Activated naive CD4-positive, alpha-beta T cell treated with anti-CD3 and anti-CD28 coated beads, Interleukin-2, amount 50 U/mL, for 24 hours (primary cell): ENCODE data around the gene ATRX.
"Not testable (repeated sequence)": the region's sequence is repeated elsewhere in the genome, so short reads cannot be mapped to it uniquely, and the experiment has no call there.

Experiments
- H3K27ac Mint-ChIP-seq: one replicate; pipeline ENCODE4 v1.8.0; 2021; ENCODE audit warnings: mild to moderate bottlenecking, mixed read lengths
- H3K27me3 Mint-ChIP-seq: one replicate; pipeline ENCODE4 v1.8.0; 2021; ENCODE audit warnings: mixed read lengths
- H3K36me3 Mint-ChIP-seq: one replicate; pipeline ENCODE4 v1.8.0; 2021; ENCODE audit warnings: mixed read lengths
- H3K4me1 Mint-ChIP-seq: one replicate; pipeline ENCODE4 v1.8.0; 2021; ENCODE audit warnings: mixed read lengths
- H3K4me3 Mint-ChIP-seq: one replicate; pipeline ENCODE4 v1.8.0; 2021; ENCODE audit warnings: mild to moderate bottlenecking, mixed read lengths
- H3K9me3 Mint-ChIP-seq: one replicate; pipeline ENCODE4 v1.8.0; 2021; ENCODE audit warnings: mixed read lengths

Gene ATRX

DNA sequence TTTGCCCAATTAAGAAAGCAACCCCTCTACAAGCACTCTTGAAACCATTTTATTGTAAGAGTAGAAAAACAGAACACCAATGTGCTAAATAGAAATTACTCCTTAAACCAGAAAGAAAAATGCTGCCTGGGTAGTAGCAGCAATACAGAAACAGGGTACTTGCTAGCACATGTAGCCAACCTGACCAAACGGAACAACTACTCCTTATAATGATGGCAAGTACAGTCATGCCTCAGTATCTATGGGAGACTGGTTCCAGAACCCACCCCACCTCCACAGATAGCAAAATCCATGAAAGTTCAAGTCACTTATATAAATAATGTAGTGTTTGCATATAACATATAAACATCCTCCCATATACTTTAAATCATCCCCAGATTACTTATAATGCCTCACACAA, 168.8 kb downstream of the ATRX start:
- H3K27ac Mint-ChIP-seq: no peak overlapping the region
- peaks cover 2% of the 10 kb centered on the region for H3K4me1 Mint-ChIP-seq
- no peaks in the 10 kb centered on the region for H3K9me3 Mint-ChIP-seq
- no peak overlapping the region for H3K4me3 Mint-ChIP-seq
- no peaks in the 10 kb centered on the region for H3K27me3 Mint-ChIP-seq
- peaks cover 6% of the 10 kb centered on the region for H3K36me3 Mint-ChIP-seq

DNA sequence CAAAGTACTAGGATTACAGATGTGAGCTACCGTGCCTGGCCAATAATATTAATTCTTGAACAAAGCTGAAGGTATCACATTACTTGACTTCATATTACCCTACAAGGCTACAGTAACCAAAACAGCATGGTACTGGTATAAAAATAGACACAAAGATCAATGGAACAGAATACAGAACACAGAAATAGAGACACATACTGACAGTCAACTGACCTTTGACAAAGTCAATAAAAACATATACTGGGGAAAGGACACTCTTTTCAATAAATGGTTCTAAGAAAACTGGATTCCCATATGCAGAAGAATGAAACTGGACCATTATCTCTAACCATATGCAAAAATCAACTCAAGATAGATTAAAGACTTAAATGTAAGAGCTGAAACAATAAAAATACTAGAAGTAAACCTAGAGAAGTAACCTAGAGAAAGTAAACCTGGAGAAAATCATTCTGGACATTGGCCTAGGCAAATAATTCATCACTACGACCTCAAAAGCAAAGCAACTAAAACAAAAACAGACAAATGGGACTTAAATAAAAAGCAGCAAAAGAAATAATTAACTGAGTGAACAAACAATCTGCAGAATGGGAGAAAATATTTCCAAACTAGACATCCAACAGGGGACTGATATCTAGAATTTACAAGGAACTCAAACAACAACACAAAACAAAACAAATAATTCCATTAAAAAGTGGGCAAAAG, 182.2 kb downstream of the ATRX start:
- no peaks in the 10 kb centered on the region for H3K27me3 Mint-ChIP-seq
- peak overlapping the region; percentile 27 for H3K27ac Mint-ChIP-seq
- peaks cover 19% of the 10 kb centered on the region for H3K4me1 Mint-ChIP-seq
- H3K36me3 Mint-ChIP-seq: peaks cover 27% of the 10 kb centered on the region
- H3K9me3 Mint-ChIP-seq: peaks cover 5% of the 10 kb centered on the region
- no peak overlapping the region for H3K4me3 Mint-ChIP-seq

DNA sequence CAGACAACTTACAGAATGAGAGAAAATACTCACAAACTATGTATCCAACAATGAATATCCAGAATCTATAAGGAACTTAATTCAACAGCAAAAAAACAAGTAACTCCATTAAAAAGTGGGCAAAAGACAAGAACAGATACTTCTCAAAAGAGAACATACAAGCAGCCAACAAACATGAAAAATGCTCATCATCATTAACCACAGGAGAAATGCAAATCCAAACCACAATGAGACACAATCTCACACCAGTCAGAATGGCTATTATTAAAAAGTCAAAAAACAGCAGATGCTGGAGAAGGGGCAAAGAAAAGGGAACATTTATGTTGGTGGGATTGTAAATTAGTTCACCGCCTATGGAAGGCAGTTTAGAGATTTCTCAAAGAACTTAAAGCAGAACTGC, 188.5 kb downstream of the ATRX start:
- peaks cover 12% of the 10 kb centered on the region for H3K36me3 Mint-ChIP-seq
- H3K4me3 Mint-ChIP-seq: no peak overlapping the region
- peaks cover 10% of the 10 kb centered on the region for H3K4me1 Mint-ChIP-seq
- no peaks in the 10 kb centered on the region for H3K9me3 Mint-ChIP-seq
- H3K27me3 Mint-ChIP-seq: no peaks in the 10 kb centered on the region
- no peak overlapping the region for H3K27ac Mint-ChIP-seq

DNA sequence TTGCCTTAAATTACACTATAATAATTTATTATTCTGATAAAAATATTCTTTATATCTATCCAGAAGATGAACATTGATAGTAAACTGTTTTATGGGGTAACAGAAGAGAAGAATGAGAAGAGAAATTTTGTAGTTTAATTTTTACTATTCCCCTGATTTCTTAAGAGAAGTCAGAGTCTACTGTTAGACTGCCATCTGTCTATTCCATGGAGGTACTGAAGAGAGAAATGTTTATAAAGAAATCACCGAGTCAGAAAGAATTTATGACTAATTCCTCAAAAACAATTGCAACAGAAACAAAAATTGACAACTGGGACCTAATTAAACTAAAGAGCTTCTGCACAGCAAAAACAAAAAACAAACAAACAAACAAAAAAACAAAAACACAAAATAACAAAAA, 188.9 kb downstream of the ATRX start:
- no peaks in the 10 kb centered on the region for H3K27me3 Mint-ChIP-seq
- peaks cover 10% of the 10 kb centered on the region for H3K4me1 Mint-ChIP-seq
- H3K27ac Mint-ChIP-seq: no peak overlapping the region
- H3K36me3 Mint-ChIP-seq: peaks cover 12% of the 10 kb centered on the region
- no peak overlapping the region for H3K4me3 Mint-ChIP-seq
- H3K9me3 Mint-ChIP-seq: no peaks in the 10 kb centered on the region

DNA sequence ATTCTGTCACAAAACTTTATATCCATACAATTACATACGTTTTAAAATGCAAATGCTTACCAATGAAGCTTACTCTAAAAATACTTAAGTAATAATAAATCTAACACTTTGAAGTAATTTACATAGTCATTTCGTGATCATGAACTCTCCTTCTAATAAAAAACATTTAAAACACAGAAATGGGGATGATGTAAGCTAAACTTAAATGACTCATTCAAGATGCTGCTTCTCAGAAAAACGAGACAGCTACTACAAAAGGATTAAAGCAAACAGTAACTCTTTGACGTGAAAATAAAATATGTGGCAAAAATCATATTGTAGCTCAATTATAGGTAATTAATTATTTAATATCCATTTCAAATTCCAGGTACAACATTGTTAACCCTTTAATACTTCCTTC, 190.2 kb downstream of the ATRX start:
- no peaks in the 10 kb centered on the region for H3K9me3 Mint-ChIP-seq
- no peak overlapping the region for H3K4me3 Mint-ChIP-seq
- no peaks in the 10 kb centered on the region for H3K27me3 Mint-ChIP-seq
- no peak overlapping the region for H3K27ac Mint-ChIP-seq
- H3K36me3 Mint-ChIP-seq: peaks cover 12% of the 10 kb centered on the region
- H3K4me1 Mint-ChIP-seq: peaks cover 10% of the 10 kb centered on the region

DNA sequence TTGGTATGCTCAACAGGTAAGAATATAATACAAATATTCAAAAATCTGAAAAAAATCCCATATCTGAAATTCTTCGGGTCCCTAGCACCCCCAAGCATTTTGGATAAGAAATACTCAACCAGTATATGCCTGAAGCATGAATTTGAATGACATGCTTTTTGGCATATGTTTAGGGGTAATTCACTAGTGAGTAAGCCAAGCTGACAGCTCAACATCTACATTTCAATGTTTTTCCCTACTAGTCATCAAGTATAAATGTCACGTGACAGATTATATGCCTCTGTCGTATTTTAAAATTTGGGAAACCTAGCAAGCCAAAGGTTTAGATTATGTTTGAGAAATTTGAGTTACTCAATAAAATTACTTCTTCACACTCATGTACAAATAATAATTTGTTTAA, 213.7 kb downstream of the ATRX start:
- Mint-ChIP-seq H3K9me3 (no peaks in the 10 kb centered on the region), H3K27me3 (no peaks in the 10 kb centered on the region), H3K36me3 (peaks cover 24% of the 10 kb centered on the region), H3K4me3 (no peak overlapping the region), H3K4me1 (peaks cover 8% of the 10 kb centered on the region), H3K27ac (no peak overlapping the region)

DNA sequence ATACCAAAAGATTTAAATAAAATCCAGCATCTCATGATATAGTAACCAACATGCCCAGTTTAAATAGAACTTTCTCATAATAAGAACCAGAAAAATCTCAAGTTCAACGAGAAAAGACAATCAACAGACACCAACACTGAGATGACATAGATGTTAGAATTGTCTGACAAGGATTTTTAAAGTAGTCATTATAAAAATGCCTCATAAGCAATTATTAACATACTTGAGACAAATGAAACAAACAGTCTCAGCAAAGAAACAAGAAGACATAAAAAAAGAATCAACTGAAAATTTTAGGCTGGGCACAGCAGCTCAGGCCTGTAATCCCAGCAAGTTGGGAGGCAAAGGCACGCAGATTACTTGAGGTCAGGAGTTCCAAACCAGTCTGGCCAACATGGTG, 220.7 kb downstream of the ATRX start:
- Mint-ChIP-seq H3K4me3 (no peak overlapping the region), H3K36me3 (peaks cover 27% of the 10 kb centered on the region), H3K27me3 (no peaks in the 10 kb centered on the region), H3K4me1 (peaks cover 10% of the 10 kb centered on the region), H3K9me3 (peaks cover 6% of the 10 kb centered on the region), H3K27ac (no peak overlapping the region)

DNA sequence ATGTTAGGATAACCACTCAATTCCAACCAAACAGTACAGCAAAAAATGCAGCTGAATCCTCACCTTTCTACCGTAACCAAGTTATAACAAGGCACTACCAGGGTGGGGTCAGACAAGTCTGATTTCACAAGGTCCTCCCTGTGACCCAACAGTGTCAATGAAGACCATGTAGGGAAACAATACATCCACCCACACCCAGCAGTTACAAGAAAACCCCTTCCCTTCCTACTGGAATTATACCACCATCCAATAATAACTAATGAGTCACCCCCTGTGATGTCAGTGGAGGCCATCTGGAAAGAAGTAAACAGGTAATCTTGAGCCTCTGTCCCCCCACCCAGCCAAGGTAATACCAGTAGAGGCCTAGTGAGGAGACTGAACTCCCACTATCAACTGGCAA, 221.2 kb downstream of the ATRX start:
- Mint-ChIP-seq H3K27ac (no peak overlapping the region), H3K4me3 (no peak overlapping the region), H3K27me3 (no peaks in the 10 kb centered on the region), H3K36me3 (peaks cover 27% of the 10 kb centered on the region), H3K9me3 (peaks cover 6% of the 10 kb centered on the region), H3K4me1 (peaks cover 10% of the 10 kb centered on the region)

DNA sequence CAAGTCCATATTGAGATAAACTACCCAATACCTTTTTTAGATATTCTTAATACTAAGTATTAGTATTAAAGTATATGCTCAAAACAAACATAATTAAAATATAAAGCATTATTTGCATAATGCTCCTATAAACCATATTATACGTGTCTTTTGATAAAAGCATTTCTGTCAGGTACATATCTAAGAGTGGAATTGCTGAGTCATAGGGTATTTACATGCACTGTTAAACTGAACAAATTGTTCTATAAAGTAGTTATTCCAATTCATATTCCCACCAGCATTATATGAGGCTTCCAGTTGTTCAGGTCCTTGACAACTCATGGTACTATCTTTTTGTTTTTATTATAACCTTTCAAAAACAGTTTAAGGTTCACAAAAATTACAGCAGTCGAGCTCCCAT, 224.6 kb downstream of the ATRX start:
- Mint-ChIP-seq H3K9me3 (no peaks in the 10 kb centered on the region), H3K36me3 (peaks cover 12% of the 10 kb centered on the region), H3K27me3 (no peaks in the 10 kb centered on the region), H3K4me1 (peaks cover 6% of the 10 kb centered on the region), H3K4me3 (no peak overlapping the region), H3K27ac (no peak overlapping the region)

DNA sequence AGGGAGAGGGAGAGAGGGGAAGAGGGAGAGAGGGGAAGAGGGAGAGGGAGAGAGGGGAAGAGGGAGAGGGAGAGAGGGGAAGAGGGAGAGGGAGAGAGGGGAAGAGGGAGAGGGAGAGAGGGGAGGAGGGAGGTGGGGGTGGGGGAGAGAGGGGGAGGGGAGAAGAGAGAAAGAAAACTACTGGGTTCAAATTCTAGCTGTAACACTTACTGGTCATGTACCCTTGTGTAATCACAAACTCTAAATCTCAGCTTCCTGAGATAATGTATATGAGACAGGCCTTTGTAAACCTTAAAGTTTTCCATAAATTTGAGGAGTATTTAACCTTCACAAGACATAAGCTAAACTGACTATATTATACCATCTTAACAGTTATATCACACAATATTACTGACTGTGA, 229.7 kb downstream of the ATRX start:
- Mint-ChIP-seq H3K4me3 (no peak overlapping the region), H3K27ac (no peak overlapping the region), H3K9me3 (no peaks in the 10 kb centered on the region), H3K4me1 (no peaks in the 10 kb centered on the region), H3K36me3 (peaks cover 20% of the 10 kb centered on the region), H3K27me3 (no peaks in the 10 kb centered on the region)

DNA sequence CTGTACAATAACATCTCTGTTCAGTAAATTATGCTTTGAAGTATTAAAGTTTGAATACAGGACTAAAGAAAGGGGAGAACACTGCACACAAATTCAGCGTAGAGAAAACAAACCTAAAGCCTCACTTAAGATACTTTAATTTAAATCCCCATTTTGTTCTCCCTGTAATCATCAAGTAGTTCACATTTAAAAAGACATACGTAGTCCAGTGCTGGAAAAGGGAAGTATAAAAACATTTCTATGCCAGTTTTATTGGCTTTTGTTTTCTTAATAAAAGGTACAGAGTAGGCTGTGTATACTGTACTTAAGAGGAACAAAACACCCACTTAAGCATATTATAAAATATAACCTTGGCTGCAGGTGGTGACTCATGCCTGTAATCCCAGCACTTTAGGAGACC, 237.3 kb downstream of the ATRX start:
- no peak overlapping the region for H3K4me3 Mint-ChIP-seq
- H3K4me1 Mint-ChIP-seq: no peaks in the 10 kb centered on the region
- no peaks in the 10 kb centered on the region for H3K9me3 Mint-ChIP-seq
- no peak overlapping the region for H3K27ac Mint-ChIP-seq
- H3K36me3 Mint-ChIP-seq: peaks cover 23% of the 10 kb centered on the region
- no peaks in the 10 kb centered on the region for H3K27me3 Mint-ChIP-seq

DNA sequence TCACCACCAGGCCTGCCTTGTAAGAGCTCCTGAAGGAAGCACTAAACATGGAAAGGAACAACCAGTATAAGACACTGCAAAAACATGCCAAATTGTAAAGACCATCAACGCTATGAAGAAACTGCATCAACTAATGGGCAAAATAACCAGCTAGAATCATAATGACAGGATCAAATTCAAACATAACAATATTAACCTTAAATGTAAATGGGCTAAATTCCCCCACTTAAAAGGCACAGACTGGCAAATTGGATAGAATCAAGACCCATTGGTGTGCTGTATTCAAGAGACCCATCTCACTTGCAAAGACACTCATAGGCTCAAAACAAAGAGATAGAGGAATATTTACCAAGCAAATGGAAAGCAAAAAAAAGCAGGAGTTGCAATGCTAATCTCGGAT, 246.2 kb downstream of the ATRX start:
- H3K4me3 Mint-ChIP-seq, H3K27me3 Mint-ChIP-seq, H3K9me3 Mint-ChIP-seq, H3K27ac Mint-ChIP-seq: not testable (repeated sequence)
- H3K36me3 Mint-ChIP-seq: peaks cover 35% of the 10 kb centered on the region
- peaks cover 12% of the 10 kb centered on the region for H3K4me1 Mint-ChIP-seq

DNA sequence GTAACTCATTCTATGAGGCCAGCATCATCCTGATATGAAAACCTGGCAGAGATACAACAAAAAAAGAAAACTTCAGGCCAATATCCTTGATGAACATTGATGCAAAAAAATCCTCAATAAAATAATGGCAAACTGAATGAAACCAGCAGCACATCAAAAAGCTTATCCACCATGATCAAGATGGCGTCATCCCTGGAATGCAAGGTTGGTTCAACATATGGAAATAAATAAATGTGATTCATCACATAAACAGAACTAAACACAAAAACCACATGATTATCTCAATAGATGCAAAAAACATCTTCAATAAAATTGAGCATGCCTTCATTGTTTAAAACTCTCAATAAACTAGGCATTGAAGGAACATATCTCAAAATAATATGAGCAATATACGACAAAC, 254.8 kb downstream of the ATRX start:
- not testable (repeated sequence) for H3K9me3 Mint-ChIP-seq, H3K4me3 Mint-ChIP-seq, H3K27me3 Mint-ChIP-seq, H3K27ac Mint-ChIP-seq
- Mint-ChIP-seq H3K4me1 (peaks cover 24% of the 10 kb centered on the region), H3K36me3 (peaks cover 31% of the 10 kb centered on the region)

DNA sequence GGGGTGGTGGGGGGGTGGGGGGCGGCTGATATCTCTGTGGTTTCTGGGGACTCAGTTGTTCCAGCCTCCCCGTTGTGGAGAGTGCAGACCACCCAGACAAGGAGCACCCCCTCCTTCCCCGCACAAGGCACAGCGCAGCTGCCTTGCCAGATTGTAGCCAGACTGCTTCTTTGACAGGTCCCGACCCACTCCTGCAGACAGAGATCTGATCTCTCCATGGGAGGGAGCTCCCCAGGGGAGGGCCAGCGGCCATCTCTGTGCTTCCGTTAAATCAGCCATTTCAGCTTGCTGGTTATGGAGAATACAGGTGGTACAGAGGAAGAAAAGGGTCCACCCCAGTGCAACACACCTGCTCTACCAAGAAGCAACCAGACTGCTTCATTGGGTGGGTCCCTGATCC, 258.0 kb downstream of the ATRX start:
- Mint-ChIP-seq H3K9me3 (no peaks in the 10 kb centered on the region), H3K4me3 (no peak overlapping the region), H3K27ac (no peak overlapping the region), H3K4me1 (peaks cover 30% of the 10 kb centered on the region), H3K36me3 (peaks cover 31% of the 10 kb centered on the region), H3K27me3 (no peaks in the 10 kb centered on the region)

DNA sequence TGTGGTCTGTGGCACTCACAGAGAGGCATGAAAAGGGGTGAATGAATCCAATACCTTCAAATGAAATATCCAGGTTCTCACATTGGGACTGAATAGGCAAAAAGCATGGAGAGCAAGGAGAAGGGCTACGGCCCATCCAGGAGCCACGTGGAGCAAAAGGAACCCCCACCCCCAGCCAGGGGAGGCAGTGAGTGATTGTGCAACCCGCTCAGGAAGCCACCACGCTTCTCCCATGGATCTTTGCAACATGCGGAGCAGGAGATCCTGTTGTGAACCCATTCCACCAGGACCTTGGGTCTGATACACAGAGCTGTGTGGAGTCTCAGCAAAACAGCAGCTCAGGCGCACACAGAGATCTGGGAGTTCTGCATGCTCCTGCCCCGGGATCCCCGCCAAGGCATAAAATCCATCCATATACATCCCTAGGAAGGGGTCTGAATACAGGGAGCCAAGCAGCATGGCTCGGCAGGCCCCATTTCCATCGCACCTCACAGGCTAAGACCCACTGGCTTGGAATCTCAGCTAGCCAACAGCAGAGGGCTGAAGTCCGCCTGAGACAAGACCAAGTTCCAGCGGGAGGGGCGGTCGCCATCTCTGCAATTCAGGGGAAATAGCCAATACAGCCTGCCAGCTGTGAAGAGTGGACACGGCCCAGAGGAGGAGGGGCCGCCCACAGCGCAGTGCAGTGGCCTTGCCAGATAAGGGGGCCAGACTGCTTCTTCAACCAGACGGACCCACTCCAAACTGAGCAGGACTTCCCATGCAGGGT, 258.6 kb downstream of the ATRX start:
- Mint-ChIP-seq H3K9me3 (no peaks in the 10 kb centered on the region), H3K27me3 (no peaks in the 10 kb centered on the region), H3K4me3 (no peak overlapping the region), H3K36me3 (peaks cover 30% of the 10 kb centered on the region), H3K4me1 (peaks cover 32% of the 10 kb centered on the region), H3K27ac (no peak overlapping the region)

DNA sequence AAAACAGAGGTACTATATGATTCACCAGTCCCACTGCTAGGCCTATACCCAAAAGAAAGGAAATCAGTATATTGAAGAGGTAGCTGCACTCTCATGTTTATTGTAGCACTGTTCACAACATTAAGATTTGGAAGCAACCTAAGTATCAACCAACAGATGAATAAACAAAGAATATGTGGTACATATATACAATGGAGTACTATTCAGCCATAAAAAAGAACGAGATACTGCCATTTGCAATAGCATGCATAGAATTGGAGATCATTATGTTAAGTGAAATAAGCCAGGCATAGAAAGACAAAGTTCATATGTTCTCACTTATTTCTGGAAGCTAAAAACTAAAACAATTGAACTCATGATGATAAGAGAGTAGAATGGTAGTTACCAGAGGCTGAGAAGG, 266.3 kb downstream of the ATRX start:
- Mint-ChIP-seq H3K9me3 (no peaks in the 10 kb centered on the region), H3K4me3 (no peak overlapping the region), H3K36me3 (peaks cover 50% of the 10 kb centered on the region), H3K4me1 (peaks cover 10% of the 10 kb centered on the region), H3K27ac (no peak overlapping the region), H3K27me3 (no peaks in the 10 kb centered on the region)
